H1 (cell line): Measurements from ENCODE around the gene PLSCR5. TPM values are rescaled to one million over a fixed set of nuclear protein-coding genes. Genes with fewer than 3 reads are reported as not detected.

Experiments used
- CTCF ChIA-PET: fragments of 300-600 bp; sonication (Branson Sonifier 250); formaldehyde crosslinking; loops from one replicate; lab custom pipeline; 2021; ENCODE audit not compliant: partially characterized antibody; lab: Charles Lee
- POLR2A ChIA-PET: fragments of 300-600 bp; sonication (Branson Sonifier 250); formaldehyde crosslinking; loops from one replicate; lab custom pipeline; 2021; ENCODE audit warnings: inconsistent platforms; ENCODE audit not compliant: partially characterized antibody; lab: Charles Lee
- DNase-seq, 2 experiments: peaks; one replicate each; pipeline versions ENCODE4 v3.0.0 to v3.0.0-alpha.2; 2010 to 2022; ENCODE audit warnings: low spot score in 2 of 2, low read depth in 1 of 2, mixed read lengths in 1 of 2
- FAIRE-seq: peaks from 2 replicates; lab custom pipeline; 2011; peaks lifted over from hg19 to GRCh38; lab: Jason Lieb, UNC
- H2AFZ ChIP-seq: 2 replicates; pipeline ENCODE4 v1.8.1; 2012; ENCODE audit warnings: low read length, inconsistent platforms
- H2AK5ac ChIP-seq: 2 replicates; pipeline ENCODE4 v1.6.1; 2013; ENCODE audit warnings: low read depth, low read length
- H2BK120ac ChIP-seq: replicated peaks from 2 replicates; pipeline ENCODE3; 2013; ENCODE audit warnings: low read depth, low read length, inconsistent platforms
- H2BK12ac ChIP-seq: 2 replicates; pipeline ENCODE4 v1.6.1; 2013; ENCODE audit warnings: low read depth, low read length
- H2BK15ac ChIP-seq: 2 replicates; pipeline ENCODE4 v1.6.1; 2013; ENCODE audit warnings: low read length
- H2BK20ac ChIP-seq: 2 replicates; pipeline ENCODE4 v1.6.1; 2013; ENCODE audit warnings: low read length
- H2BK5ac ChIP-seq: 2 replicates; pipeline ENCODE4 v1.6.1; 2013; ENCODE audit warnings: low read depth, low read length
- H3K14ac ChIP-seq: 2 replicates; pipeline ENCODE4 v1.6.1; 2013; ENCODE audit warnings: inconsistent platforms; ENCODE audit not compliant: insufficient read length
- H3K18ac ChIP-seq: 2 replicates; pipeline ENCODE4 v1.6.1; 2013; ENCODE audit warnings: low read length; ENCODE audit errors: extremely low read depth
- H3K23ac ChIP-seq: 2 replicates; pipeline ENCODE4 v1.6.1; 2013; ENCODE audit warnings: inconsistent platforms; ENCODE audit not compliant: insufficient read length
- H3K23me2 ChIP-seq: 2 replicates; pipeline ENCODE4 v1.6.1; 2013; ENCODE audit warnings: low read depth, low read length
- H3K27ac ChIP-seq: 2 replicates; pipeline ENCODE4 v1.6.1; 2011; ENCODE audit warnings: low read depth, low read length, inconsistent platforms
- H3K27me3 ChIP-seq, 4 experiments: replicated peaks in 1 of 4; 1 replicate in 1 of 4; 2 replicates in 3 of 4; pipeline versions ENCODE4 v1.6.1 to v1.8.1; 2011 to 2013; ENCODE audit warnings: low read length in 3 of 4, mild to moderate bottlenecking in 3 of 4, inconsistent platforms in 2 of 4, mixed read lengths in 2 of 4, moderate library complexity in 1 of 4; ENCODE audit not compliant: control insufficient read depth in 3 of 4, insufficient read depth in 3 of 4; ENCODE audit errors: extremely low read depth in 1 of 4
- H3K36me3 ChIP-seq, 4 experiments: 2 replicates each; pipeline versions ENCODE4 v1.6.1 to v1.8.1; 2011 to 2013; ENCODE audit warnings: mild to moderate bottlenecking in 4 of 4, low read length in 3 of 4, moderate library complexity in 2 of 4, control low read depth in 1 of 4, inconsistent platforms in 1 of 4; ENCODE audit not compliant: insufficient read depth in 4 of 4, control insufficient read depth in 2 of 4
- H3K4ac ChIP-seq: replicated peaks from 2 replicates; pipeline ENCODE3; 2013; ENCODE audit warnings: low read length, low read depth, mixed read lengths, inconsistent platforms; ENCODE audit not compliant: insufficient read length
- H3K4me1 ChIP-seq, 4 experiments: replicated peaks in 1 of 4; 1 replicate in 1 of 4; 2 replicates in 3 of 4; pipeline versions ENCODE4 v1.6.1 to v1.8.1; 2011 to 2013; ENCODE audit warnings: low read length in 3 of 4, inconsistent platforms in 2 of 4, mixed read lengths in 1 of 4; ENCODE audit not compliant: insufficient read depth in 4 of 4, control insufficient read depth in 3 of 4
- H3K4me2 ChIP-seq, 2 experiments: 2 replicates each; pipeline versions ENCODE4 v1.6.1 to v1.8.1; 2011 to 2013; ENCODE audit warnings: low read depth in 2 of 2, low read length in 2 of 2, control low read depth in 1 of 2, inconsistent platforms in 1 of 2, mild to moderate bottlenecking in 1 of 2; ENCODE audit not compliant: insufficient read depth in 1 of 2
- H3K4me3 ChIP-seq, 4 experiments: fragments of 200-600, 300-600 bp in 1 of 4; sonication (generic), shearing (Covaris generic), sonication (Bioruptor Twin) in 1 of 4; 2 replicates each; pipeline versions ENCODE4 v1.5.1 to v1.8.1; 2011 to 2016; ENCODE audit warnings: low read length in 4 of 4, low read depth in 3 of 4, control low read depth in 2 of 4, inconsistent platforms in 2 of 4, mild to moderate bottlenecking in 2 of 4, mixed read lengths in 1 of 4, moderate library complexity in 1 of 4; ENCODE audit not compliant: insufficient read depth in 2 of 4; ENCODE audit errors: extremely low read depth in 1 of 4
- H3K56ac ChIP-seq: replicated peaks from 2 replicates; pipeline ENCODE3; 2013; ENCODE audit warnings: low read depth, mild to moderate bottlenecking, mixed read lengths, low read length, inconsistent platforms; ENCODE audit not compliant: insufficient read length
- H3K79me1 ChIP-seq: 2 replicates; pipeline ENCODE4 v1.6.1; 2013; ENCODE audit warnings: low read depth, low read length, control low read depth
- H3K79me2 ChIP-seq, 2 experiments: 2 replicates each; pipeline versions ENCODE4 v1.6.1 to v1.8.1; 2012 to 2013; ENCODE audit warnings: low read length in 2 of 2, mild to moderate bottlenecking in 2 of 2, inconsistent platforms in 1 of 2; ENCODE audit not compliant: insufficient read depth in 2 of 2, control insufficient read depth in 1 of 2
- H3K9ac ChIP-seq, 4 experiments: replicated peaks in 1 of 4; 1 replicate in 1 of 4; 2 replicates in 3 of 4; pipeline versions ENCODE4 v1.6.1 to v1.8.1; 2011 to 2013; ENCODE audit warnings: low read depth in 3 of 4, low read length in 3 of 4, control low read depth in 2 of 4, mild to moderate bottlenecking in 2 of 4, moderate library complexity in 2 of 4, inconsistent platforms in 1 of 4; ENCODE audit errors: extremely low read depth in 1 of 4
- H3K9me3 ChIP-seq, 2 experiments: 2 replicates each; pipeline versions ENCODE4 v1.6.1 to v1.8.1; 2012 to 2013; ENCODE audit warnings: mild to moderate bottlenecking in 2 of 2, moderate library complexity in 2 of 2, control low read depth in 1 of 2, inconsistent platforms in 1 of 2, low read depth in 1 of 2, low read length in 1 of 2, mixed read lengths in 1 of 2; ENCODE audit not compliant: insufficient read depth in 2 of 2
- H4K20me1 ChIP-seq, 2 experiments: replicated peaks in 1 of 2; 2 replicates each; pipeline versions ENCODE3 to v1.8.1; 2011 to 2013; ENCODE audit warnings: inconsistent platforms in 2 of 2, low read length in 2 of 2, mild to moderate bottlenecking in 1 of 2; ENCODE audit not compliant: insufficient read depth in 2 of 2, control insufficient read depth in 1 of 2
- H4K5ac ChIP-seq: 2 replicates; pipeline ENCODE4 v1.6.1; 2013; ENCODE audit warnings: low read length, low read depth, mixed read lengths, inconsistent platforms; ENCODE audit not compliant: insufficient read length
- H4K8ac ChIP-seq: 2 replicates; pipeline ENCODE4 v1.8.0; 2013; ENCODE audit warnings: mild to moderate bottlenecking, moderate library complexity, low read length, inconsistent platforms; ENCODE audit not compliant: insufficient read depth; ENCODE audit errors: extremely low read depth
- H4K91ac ChIP-seq: replicated peaks from 2 replicates; pipeline ENCODE3; 2013; ENCODE audit warnings: low read length, mixed read lengths, inconsistent platforms; ENCODE audit not compliant: insufficient read length
- CBX5 ChIP-seq: fragments of 300-800, 300-1000 bp; sonication (generic); IDR thresholded peaks from 2 replicates; pipeline ENCODE4 v1.7.1; 2016; ENCODE audit warnings: antibody characterized with exemption, low read length, low read depth
- HDAC2 ChIP-seq, 2 experiments: fragments of 300-600 bp in 1 of 2; sonication (generic) in 1 of 2; IDR thresholded peaks; 2 replicates each; pipeline ENCODE4 v1.6.1; 2011 to 2012; ENCODE audit warnings: low read depth in 2 of 2, low read length in 2 of 2, mild to moderate bottlenecking in 2 of 2, moderate library complexity in 2 of 2, borderline replicate concordance in 1 of 2, inconsistent platforms in 1 of 2
- NRF1 ChIP-seq: IDR thresholded peaks from 2 replicates; pipeline ENCODE4 v1.6.1; 2011; ENCODE audit warnings: mild to moderate bottlenecking, low read depth, low read length, improper control_type of control experiment
- WGBS, 2 experiments: shearing (Covaris generic) in 1 of 2; methylation state at CpG; one replicate each; pipeline versions ENCODE4 v1.1.6 to v1.1.7; 2013 to 2015; ENCODE audit warnings: low lambda C conversion rate in 2 of 2, mixed read lengths in 2 of 2, inconsistent platforms in 1 of 2, low coverage in 1 of 2, missing lambda C conversion rate in 1 of 2; ENCODE audit not compliant: insufficient replicate concordance in 2 of 2, insufficient coverage in 1 of 2, insufficient read length in 1 of 2; ENCODE audit errors: extremely low coverage in 1 of 2, missing lambda C conversion rate in 1 of 2; 5-methylcytosine and 5-hydroxymethylcytosine counted together
- polyA plus RNA-seq, 7 experiments: library from polyadenylated mRNA; depleted of rRNA in 3 of 7; stranded (reverse) in 5 of 7; unstranded in 2 of 7; fragments of >200 nt in 5 of 7; fragments of 200-250 nt in 2 of 7; gene quantifications; 1 replicate in 5 of 7; 2 replicates in 1 of 7; 4 replicates in 1 of 7; pipeline versions ENCODE4 v1.2.1 to v1.2.3, GENCODE V29; 2011 to 2013; ENCODE audit warnings: missing spikeins in 2 of 7, mixed read lengths in 2 of 7
- total RNA-seq: library from RNA; stranded (reverse); fragmentation: NEBNext Ultra II Directional; extraction: Animal tissue kit (Norgen Biotek cat#: 25700); gene quantifications from 2 replicates; pipeline ENCODE4 v1.2.1, GENCODE V29; 2021

Gene PLSCR5
- total and polyA plus RNA-seq, 2 of the 8 experiments (the other 6 are each of a cell fraction or from before 2014, with no cell fraction given), result not detected

DNA sequence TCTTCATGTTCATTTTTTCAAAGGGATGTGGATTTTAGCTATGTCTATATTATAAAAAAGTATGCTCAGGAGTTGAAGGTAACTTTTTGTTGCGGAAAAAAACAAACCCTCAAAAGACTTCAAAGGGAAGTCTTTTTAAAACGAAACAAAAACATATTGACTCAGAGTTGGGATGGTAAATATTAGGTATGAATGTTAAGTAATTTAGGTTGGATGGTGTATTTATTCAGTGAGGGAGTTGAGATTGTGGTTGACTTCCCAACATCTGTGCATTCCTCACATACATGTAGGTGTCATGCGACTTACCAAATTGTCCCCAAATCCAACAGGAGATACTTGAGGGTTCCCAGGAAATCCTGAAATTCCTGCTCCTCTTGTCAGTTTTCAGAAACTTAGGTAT lies 32.7 kb upstream of the PLSCR5 start:
- H3K23ac ChIP-seq, result no peak overlapping the region
- no peak overlapping the region for H3K56ac ChIP-seq
- no peak overlapping the region for H3K4me2 ChIP-seq
- no peaks in the 10 kb centered on the region for H3K79me1 ChIP-seq
- no peak overlapping the region for H2BK15ac ChIP-seq
- no peak overlapping the region for H2BK5ac ChIP-seq
- H2BK120ac ChIP-seq, result no peak overlapping the region
- H3K9ac ChIP-seq, result no peak overlapping the region
- H3K9me3 ChIP-seq, result no peaks in the 10 kb centered on the region
- no peak overlapping the region for H4K5ac ChIP-seq
- H4K20me1 ChIP-seq, result no peaks in the 10 kb centered on the region
- no peak overlapping the region for H2AK5ac ChIP-seq
- TF ChIP-seq HDAC2 (IDR thresholded peaks at IDR 0.05; ENCODE audit: borderline replicate concordance in 1 of 2, low read depth in 2 of 2, low read length in 2 of 2) (no peak), NRF1 (no peak), CBX5 (no peak)
- TF ChIP-seq, all 59 proteins: peak for 0
- ChIA-PET POLR2A (no interaction called here), CTCF (interaction anchor here (0.5 to 4.4 kb wide), 27 partner anchors 10 to 452 kb away, joined by 3 to 28 read pairs (median 4); no protein-coding TSS in a partner anchor)
- H2BK20ac ChIP-seq, result no peak overlapping the region
- no peak overlapping the region for H4K91ac ChIP-seq
- H3K23me2 ChIP-seq, result no peaks in the 10 kb centered on the region
- H3K27ac ChIP-seq, result no peak overlapping the region
- no peaks in the 10 kb centered on the region for H3K36me3 ChIP-seq
- no peak overlapping the region for H2BK12ac ChIP-seq
- WGBS, 2 experiments, result 80% methylated on average over 3 of the region's 3 CpGs; no CpG with 5 or more reads in 1 of the 2 experiments
- H3K79me2 ChIP-seq, result no peaks in the 10 kb centered on the region
- no peak overlapping the region for H4K8ac ChIP-seq
- H3K4ac ChIP-seq, result no peak overlapping the region
- no peaks in the 10 kb centered on the region for H3K27me3 ChIP-seq
- no peak for DNase-seq
- H3K14ac ChIP-seq, result no peak overlapping the region
- H3K18ac ChIP-seq, result no peak overlapping the region
- H3K4me3 ChIP-seq, result no peak overlapping the region
- no peak overlapping the region for H2AFZ ChIP-seq
- no peaks in the 10 kb centered on the region; a peak in 2 of 7 replicates for H3K4me1 ChIP-seq
- FAIRE-seq, result no peak
